HL-60/S4 treated with phorbol 12-myristate 13-acetate at 8.2 ng/mL for 4 days and 3 days (cell line): Measurements from ENCODE around the gene ZYG11A.

Source experiments
- in situ Hi-C: fragments of 300-500 bp; cut with MboI; formaldehyde crosslinking; loops from 2 replicates; pipeline ENCODE4 v1.15.0; 2022; ENCODE audit warnings: low sequenced_read_pairs

The ZYG11A gene

DNA sequence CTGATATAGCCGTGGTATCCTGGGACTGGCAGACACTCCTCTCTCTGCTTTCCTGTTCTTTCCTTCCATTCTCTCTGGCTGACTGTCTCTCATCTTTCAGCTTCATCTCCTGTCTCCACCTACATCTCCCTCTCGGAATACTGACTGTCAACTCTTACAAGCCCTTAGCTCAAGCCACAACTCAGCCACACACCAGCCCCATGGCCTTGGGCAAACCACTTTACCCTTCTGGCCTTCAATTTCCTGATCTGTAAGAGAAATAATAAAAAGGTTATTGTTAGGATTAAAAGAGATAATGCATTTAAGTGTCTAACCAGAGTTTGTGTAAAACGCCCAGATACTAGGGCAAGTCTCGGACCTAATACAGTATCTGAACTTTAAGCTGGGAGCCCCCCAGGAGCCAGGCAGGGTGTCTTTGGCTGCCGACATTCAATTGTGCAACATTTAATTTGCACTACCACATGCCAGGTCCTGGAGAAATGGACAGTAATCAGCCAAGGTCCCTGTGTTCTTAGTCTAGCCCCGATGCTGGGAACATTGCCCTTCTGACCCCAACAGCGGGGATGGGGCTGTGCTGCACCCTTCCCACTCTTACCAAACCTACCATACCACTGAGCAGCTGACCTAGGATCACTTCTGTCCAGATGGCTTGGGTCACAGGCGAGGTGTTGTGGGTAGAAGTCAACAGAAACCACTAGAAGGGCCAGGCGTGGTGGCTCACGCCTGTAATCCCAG, 73.8 kb downstream of the ZYG11A start:
- in situ Hi-C loops, result loop anchor here (25.0 kb wide), 1 partner anchor 271 kb away; the partner anchor contains the start of gene CPT2

DNA sequence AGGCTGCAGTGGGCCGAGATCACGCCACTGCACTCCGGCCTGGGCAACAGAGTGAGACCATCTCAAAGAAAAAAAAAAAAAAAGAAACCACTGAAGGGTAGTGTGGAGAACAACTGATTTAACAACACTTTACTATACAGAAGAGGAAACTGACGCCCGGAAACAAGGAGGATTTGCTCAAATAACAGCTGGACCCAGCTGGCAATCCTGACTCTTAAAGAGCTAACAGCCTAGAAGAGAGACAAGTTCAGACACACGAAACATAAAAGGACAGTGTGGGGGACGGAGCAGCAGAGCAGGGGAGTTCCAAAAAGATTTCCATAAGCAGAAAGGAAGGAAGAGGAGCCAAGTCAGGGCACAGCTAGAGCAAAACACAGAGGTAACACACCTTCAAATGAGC, 74.6 kb downstream of the ZYG11A start:
- in situ Hi-C loops, result loop anchor here (25.0 kb wide), 1 partner anchor 270 kb away; the partner anchor contains the start of gene CPT2

GRCh38 chr1:52917581-52917980, 75.0 kb downstream of the ZYG11A start:
- in situ Hi-C loops, result loop anchor here (25.0 kb wide), 1 partner anchor 270 kb away; the partner anchor contains the start of gene CPT2

DNA sequence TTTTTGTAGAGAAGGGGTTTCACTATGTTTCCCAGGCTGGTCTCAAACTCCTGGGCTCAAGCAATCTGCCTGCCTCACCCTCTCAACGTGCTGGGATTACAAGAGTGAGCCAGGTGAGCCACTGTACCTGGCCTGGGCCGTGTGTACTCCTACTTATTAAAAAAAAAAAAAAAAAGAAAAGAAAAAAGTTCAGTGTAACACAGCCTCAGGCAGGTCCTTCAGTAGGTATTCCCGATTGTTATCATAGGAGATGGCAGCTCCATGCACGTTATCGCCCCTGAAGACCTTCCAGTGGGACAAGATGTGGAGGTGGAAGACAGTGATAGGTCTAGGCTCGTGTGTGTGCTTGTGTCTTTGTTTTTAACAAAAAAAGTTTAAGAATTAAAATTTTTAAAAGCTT, 75.6 kb downstream of the ZYG11A start:
- in situ Hi-C loops, result loop anchor here (25.0 kb wide), 1 partner anchor 269 kb away; the partner anchor contains the start of gene CPT2

DNA sequence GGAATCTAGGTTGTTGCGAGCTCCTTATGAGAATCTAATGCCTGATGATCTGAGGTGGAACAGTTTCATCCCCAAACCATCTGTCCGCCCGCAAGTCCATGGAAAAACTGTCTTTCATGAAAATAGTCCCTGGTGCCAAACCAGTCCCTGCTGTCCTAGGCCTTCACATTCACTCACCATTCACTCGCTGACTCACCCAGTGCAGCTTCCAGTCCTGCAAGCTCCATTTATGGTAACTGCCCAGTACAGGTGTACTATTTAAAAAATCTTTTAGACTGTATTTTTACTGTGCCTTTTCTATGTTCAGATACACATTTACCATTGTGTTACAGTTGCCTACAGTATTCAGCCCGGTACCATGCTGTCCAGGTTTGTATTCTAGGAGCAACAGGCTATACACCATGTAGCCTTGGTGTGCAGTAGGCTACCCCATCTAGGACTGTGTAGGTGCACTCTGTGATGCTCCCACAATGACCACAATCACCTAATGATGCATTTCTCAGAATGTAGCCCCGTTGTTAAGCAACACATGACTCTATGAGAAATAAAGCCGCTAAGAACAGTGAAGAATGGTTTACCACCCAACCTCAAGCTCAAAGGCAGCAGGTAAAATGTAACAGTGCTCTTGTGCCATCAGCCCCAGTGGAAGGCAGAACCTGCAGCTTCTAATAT, 76.6 kb downstream of the ZYG11A start:
- in situ Hi-C loops, result loop anchor here (25.0 kb wide), 1 partner anchor 268 kb away; the partner anchor contains the start of gene CPT2

DNA sequence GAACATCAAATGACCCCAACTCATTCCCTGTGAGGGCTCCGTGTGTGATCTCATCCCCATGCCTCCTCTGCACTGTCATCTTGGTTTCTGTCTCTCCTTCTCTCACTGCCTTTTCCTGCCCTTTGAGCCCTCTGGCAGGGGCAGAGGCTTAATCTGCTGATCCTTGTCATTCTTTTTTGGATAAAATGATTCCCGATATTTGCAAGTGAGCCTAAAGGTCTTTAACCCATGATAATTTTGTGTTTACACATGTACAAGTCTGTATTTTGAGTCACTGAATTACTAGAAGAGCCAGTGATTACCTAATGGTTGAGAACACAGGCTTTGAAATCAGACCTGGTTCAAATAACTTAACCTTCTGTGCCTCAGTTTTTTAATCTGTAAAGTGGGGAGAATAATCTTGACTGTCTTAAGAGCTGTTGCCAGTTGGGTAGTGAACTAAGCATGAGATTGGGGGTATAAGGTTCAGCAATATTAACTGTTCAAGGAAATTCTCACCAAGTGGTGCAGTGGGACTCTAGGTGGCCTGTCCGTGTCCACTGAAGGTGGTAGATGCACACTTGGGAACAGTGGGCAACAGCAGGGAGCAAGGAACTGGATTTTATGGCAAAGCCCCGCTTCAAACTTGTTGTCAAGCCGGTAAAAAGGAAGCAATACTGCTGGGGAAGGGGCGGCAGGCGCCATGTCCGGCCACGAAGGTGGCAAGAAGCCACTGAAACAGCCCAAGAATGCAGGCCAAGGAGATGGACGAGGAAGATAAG, 77.3 kb downstream of the ZYG11A start:
- in situ Hi-C loops, result loop anchor here (25.0 kb wide), 1 partner anchor 267 kb away; the partner anchor contains the start of gene CPT2

DNA sequence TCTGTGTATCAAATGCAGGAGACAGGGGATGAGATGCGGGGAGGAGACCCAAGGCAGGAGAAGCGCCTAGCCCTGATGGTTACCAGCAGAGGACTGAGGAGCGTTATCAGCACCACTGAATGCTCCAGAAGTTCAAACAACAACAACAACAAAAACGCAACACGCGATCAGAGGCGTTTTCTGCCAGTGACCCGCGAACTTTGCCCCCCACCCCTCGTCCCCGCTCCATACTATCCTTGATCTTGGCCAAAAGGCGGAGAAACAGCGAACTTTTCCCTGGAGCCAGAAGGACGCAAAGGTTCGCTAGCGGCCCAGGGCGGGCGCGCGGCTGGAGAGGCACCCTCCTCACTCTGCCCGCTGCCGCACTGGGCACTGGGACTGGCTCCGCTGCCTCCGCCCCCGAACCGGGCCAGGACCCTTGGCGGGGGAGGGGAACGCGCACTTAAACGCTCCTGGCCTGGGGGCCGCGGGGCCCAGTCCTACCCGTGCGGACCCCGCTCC, 78.3 kb downstream of the ZYG11A start:
- in situ Hi-C loops, result loop anchor here (25.0 kb wide), 1 partner anchor 266 kb away; the partner anchor contains the start of gene CPT2

- in situ Hi-C loops, result no loop called here
Measured at GRCh38 chr1:52925571-52926005, 83.0 kb downstream of the ZYG11A start.

DNA sequence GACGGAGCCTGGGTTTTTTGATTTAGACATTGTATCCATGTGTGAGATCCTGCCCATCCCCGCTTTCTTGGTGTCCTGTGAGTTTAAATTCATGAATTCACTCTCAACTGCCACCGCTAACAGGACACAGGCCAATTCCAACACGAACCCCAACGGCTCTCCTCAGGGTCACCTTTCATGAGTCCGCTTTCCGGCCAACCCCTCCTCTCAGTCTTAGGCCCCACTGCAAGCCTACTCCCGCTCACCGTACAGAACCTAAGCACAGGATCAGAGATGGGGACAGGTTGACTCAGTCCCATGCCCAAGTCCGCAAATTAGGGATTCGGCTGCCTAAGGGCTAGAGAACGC, 84.3 kb downstream of the ZYG11A start:
- in situ Hi-C loops, result no loop called here

DNA sequence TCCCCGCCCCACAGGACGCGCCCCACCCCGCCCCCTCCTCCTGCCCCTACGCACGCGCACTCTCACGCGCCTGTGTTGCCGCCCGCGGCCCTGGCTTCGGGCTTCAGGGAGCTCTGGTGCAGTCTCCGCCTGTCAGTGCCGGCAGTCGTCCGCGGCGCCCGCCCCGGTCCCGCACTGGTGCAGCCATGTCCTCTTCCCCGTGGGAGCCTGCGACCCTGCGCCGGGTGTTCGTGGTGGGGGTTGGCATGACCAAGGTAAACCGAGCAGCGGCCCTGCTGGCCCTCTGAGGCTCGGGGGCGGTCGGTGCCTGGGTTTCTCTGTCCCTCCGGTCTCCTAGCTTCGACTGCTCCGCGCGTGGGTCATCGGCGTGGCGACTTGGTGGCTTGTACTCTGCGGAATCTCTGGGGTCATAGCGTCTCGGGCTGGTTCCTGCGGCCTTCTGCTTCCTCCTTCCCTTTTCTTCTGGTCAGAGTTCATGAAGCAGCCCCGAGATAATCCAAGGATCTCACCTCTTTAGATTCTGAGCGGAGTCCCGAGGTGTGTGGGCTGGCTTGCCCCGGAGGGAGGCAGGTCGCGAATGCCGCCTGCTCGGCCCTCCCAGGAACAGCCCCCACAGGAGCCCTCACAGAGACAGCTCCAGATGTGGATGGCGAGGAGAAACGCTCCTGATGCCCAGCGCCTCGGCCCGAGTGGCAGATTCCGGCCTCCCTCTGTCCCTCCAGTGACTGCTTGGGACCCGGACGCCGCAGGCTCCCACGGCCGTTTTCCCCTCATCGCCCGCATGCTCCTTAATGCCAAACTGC, 84.9 kb downstream of the ZYG11A start, which contains the start of gene SCP2:
Gene SCP2, plus strand, starts transcription at position 65 of the 803 bp plus-strand sequence. Its CDS starts 121 bp downstream, at position 186.
- in situ Hi-C loops, result no loop called here

DNA sequence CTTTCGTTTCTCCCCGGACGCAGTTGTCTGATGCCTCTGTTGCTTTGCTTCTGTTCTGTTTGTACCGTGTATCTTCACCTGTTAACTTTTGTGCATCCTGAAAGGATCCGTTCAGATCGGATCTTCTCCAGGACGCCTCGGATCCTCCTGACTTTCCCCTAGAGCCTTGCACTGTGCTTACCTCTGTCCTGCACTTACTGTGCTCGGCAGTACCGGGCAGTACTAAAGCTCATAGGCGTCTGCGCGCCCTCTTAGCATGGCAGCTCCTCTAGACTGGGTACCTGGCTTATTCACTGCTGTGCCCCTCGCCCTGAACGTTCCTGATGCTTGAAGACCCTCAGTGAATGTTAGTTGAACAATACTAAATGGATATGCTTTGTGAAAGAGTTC, 85.5 kb downstream of the ZYG11A start:
- in situ Hi-C loops, result no loop called here

DNA sequence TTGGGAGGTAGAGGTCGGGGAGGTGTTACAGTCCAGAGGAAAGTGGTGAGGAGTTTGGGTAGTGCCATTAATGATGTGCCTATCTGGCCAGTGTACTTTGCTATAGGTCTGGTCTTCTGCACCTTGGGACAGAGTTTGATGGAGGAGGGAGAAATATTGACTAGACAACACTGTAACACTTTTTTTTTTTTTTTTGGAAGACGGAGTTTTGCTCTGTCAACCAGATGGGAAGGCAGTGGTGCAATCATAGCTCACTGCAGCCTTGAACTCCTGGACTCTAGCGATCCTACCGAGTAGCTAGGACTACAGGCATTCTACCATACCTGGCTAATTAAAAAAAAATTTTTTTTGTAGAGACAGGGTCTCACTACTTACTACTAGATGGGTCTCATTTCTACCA, 86.5 kb downstream of the ZYG11A start:
- in situ Hi-C loops, result no loop called here

GRCh38 chr1:52937433-52938182, 95.0 kb downstream of the ZYG11A start:
- in situ Hi-C loops, result no loop called here

GRCh38 chr1:52938183-52938451, 95.6 kb downstream of the ZYG11A start:
- in situ Hi-C loops, result no loop called here

DNA sequence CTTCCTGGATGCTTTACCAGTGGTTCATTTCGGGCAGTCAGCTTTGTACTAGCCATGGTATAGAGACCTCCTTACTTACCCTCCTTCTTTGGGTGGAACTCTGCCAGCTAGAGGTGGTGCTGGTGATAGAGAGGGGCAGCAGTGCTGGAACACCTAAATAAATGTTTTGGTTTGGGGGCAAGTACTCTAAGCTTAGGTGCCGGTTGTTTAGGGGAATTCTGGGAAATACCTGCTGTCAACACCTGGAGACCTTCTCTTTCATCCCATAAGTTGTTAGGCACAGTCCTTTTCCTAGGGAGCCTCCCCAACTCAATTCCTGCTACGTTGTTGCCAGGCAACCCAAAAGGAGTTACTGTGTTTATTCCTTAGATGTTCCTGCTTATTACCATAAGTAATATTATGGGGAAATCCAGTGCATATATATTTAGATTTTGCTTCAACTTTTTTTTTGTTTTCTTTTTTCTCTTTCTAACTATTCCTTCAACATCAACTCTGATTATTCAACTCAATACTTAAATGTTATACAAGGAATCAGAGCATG, 101.4 kb downstream of the ZYG11A start:
- in situ Hi-C loops, result no loop called here

- in situ Hi-C loops, result no loop called here
Measured at GRCh38 chr1:52944566-52944965, 102.0 kb downstream of the ZYG11A start.
